IMR-90 (cell line): ENCODE measurements around the gene SCAMP2. TPM values are rescaled to one million over a fixed set of nuclear protein-coding genes. Genes with fewer than 3 reads are reported as not detected.

Source experiments
- ATAC-seq: fragments of 200-7000 bp; cut with Tn5 transposase; 2 replicates; pipeline ENCODE4 v1.9.1; 2020; ENCODE audit warnings: low read depth, mild to moderate bottlenecking, moderate library complexity
- BruUV-seq: library from RNA; stranded (reverse); fragments of 400-500 nt; replicated peaks from 2 replicates; lab custom pipeline; 2021; lab: Mats Ljungman, UMichigan
- CTCF ChIA-PET: fragments of 300-600 bp; formaldehyde crosslinking; extraction: SDS; loops from one replicate; lab custom pipeline; 2021; ENCODE audit warnings: antibody characterized with exemption; lab: Yijun Ruan, JAX
- POLR2A ChIA-PET: fragments of 300-600 bp; sonication (Branson Sonifier 250); formaldehyde crosslinking; loops from one replicate; lab custom pipeline; 2022; ENCODE audit warnings: antibody characterized with exemption; ENCODE audit not compliant: unreplicated experiment; lab: Charles Lee
- DNase-seq: peaks from one replicate; pipeline ENCODE4 v3.0.0; 2013
- H2AFZ ChIP-seq: replicated peaks from 2 replicates; pipeline ENCODE3; 2013; ENCODE audit warnings: low read length, mild to moderate bottlenecking; ENCODE audit not compliant: poor library complexity
- H2AK5ac ChIP-seq: 2 replicates; pipeline ENCODE4 v1.6.1; 2013; ENCODE audit warnings: low read depth, low read length, inconsistent platforms
- H2AK9ac ChIP-seq: replicated peaks from 2 replicates; pipeline ENCODE3; 2013; ENCODE audit warnings: mild to moderate bottlenecking, low read depth, low read length, moderate library complexity; ENCODE audit not compliant: poor library complexity
- H2BK120ac ChIP-seq: 2 replicates; pipeline ENCODE4 v1.6.1; 2013; ENCODE audit warnings: low read depth, low read length, inconsistent platforms
- H2BK15ac ChIP-seq: 3 replicates; pipeline ENCODE4 v1.6.1; 2013; ENCODE audit warnings: low read depth, low read length, inconsistent platforms
- H2BK20ac ChIP-seq: 2 replicates; pipeline ENCODE4 v1.6.1; 2013; ENCODE audit warnings: low read depth, mild to moderate bottlenecking, inconsistent platforms, low read length, moderate library complexity
- H2BK5ac ChIP-seq: 2 replicates; pipeline ENCODE4 v1.6.1; 2013; ENCODE audit warnings: mild to moderate bottlenecking, low read depth, low read length, inconsistent platforms; ENCODE audit not compliant: poor library complexity, severe bottlenecking
- H3K14ac ChIP-seq: replicated peaks from 2 replicates; pipeline ENCODE4 v1.6.1; 2013; ENCODE audit warnings: low read depth, low read length, inconsistent platforms
- H3K18ac ChIP-seq: 2 replicates; pipeline ENCODE4 v1.6.1; 2013; ENCODE audit warnings: low read depth, low read length, control low read depth
- H3K23ac ChIP-seq: 2 replicates; pipeline ENCODE4 v1.6.1; 2013; ENCODE audit warnings: low read depth, low read length, inconsistent platforms
- H3K27ac ChIP-seq: 2 replicates; pipeline ENCODE4 v1.5.1; 2013; ENCODE audit warnings: mild to moderate bottlenecking, control low read depth, low read length; ENCODE audit not compliant: insufficient read depth
- H3K27me3 ChIP-seq: 2 replicates; pipeline ENCODE4 v1.6.1; 2013; ENCODE audit warnings: low read length; ENCODE audit not compliant: control insufficient read depth, insufficient read depth
- H3K36me3 ChIP-seq: 2 replicates; pipeline ENCODE4 v1.6.1; 2013; ENCODE audit warnings: low read length, mixed read lengths; ENCODE audit not compliant: control insufficient read depth, insufficient read depth
- H3K4ac ChIP-seq: 2 replicates; pipeline ENCODE4 v1.6.1; 2013; ENCODE audit warnings: low read depth, low read length, inconsistent platforms
- H3K4me1 ChIP-seq: 2 replicates; pipeline ENCODE4 v1.6.1; 2013; ENCODE audit warnings: low read length, mixed read lengths; ENCODE audit not compliant: control insufficient read depth, insufficient read depth
- H3K4me2 ChIP-seq: 2 replicates; pipeline ENCODE4 v1.6.1; 2013; ENCODE audit warnings: low read depth, mild to moderate bottlenecking, control low read depth, low read length, moderate library complexity
- H3K4me3 ChIP-seq: 2 replicates; pipeline ENCODE4 v1.5.1; 2013; ENCODE audit warnings: low read depth, mild to moderate bottlenecking, control low read depth, low read length, moderate library complexity; ENCODE audit not compliant: insufficient read depth
- H3K56ac ChIP-seq: 2 replicates; pipeline ENCODE4 v1.6.1; 2013; ENCODE audit warnings: low read length, inconsistent platforms; ENCODE audit not compliant: insufficient read depth; ENCODE audit errors: extremely low read depth
- H3K79me1 ChIP-seq, 2 experiments: 2 replicates each; pipeline ENCODE4 v1.6.1; 2013; ENCODE audit warnings: low read length in 2 of 2, inconsistent platforms in 1 of 2, low read depth in 1 of 2
- H3K9ac ChIP-seq: 2 replicates; pipeline ENCODE4 v1.6.1; 2013; ENCODE audit warnings: low read depth, low read length, control low read depth
- H3K9me1 ChIP-seq: 2 replicates; pipeline ENCODE4 v1.6.1; 2013; ENCODE audit warnings: low read length, inconsistent platforms; ENCODE audit not compliant: insufficient read depth
- H3K9me3 ChIP-seq: 2 replicates; pipeline ENCODE4 v1.6.1; 2013; ENCODE audit warnings: low read length; ENCODE audit not compliant: control insufficient read depth, insufficient read depth
- H4K20me1 ChIP-seq: 2 replicates; pipeline ENCODE4 v1.6.1; 2013; ENCODE audit warnings: low read length, inconsistent platforms; ENCODE audit not compliant: insufficient read depth
- H4K5ac ChIP-seq: 2 replicates; pipeline ENCODE4 v1.6.1; 2013; ENCODE audit warnings: mild to moderate bottlenecking, low read depth, low read length, control low read depth
- H4K8ac ChIP-seq, 2 experiments: 2 replicates each; pipeline ENCODE4 v1.6.1; 2013; ENCODE audit warnings: low read depth in 2 of 2, low read length in 2 of 2, control low read depth in 1 of 2, inconsistent platforms in 1 of 2
- H4K91ac ChIP-seq: 2 replicates; pipeline ENCODE4 v1.6.1; 2013; ENCODE audit warnings: low read depth, low read length, inconsistent platforms; ENCODE audit not compliant: insufficient read depth
- CTCF ChIP-seq: conservative IDR thresholded peaks from 2 replicates; pipeline ENCODE4 v1.5.1; 2012; ENCODE audit warnings: mild to moderate bottlenecking, low read depth, low read length, improper control_type of control experiment
- MXI1 ChIP-seq: IDR thresholded peaks from 2 replicates; pipeline ENCODE4 v1.6.1; 2012; ENCODE audit warnings: low read depth, mild to moderate bottlenecking, low read length, moderate library complexity, borderline replicate concordance
- USF2 ChIP-seq: fragments of 150-350 bp; IDR thresholded peaks from 2 replicates; pipeline ENCODE4 v1.6.1; 2017; ENCODE audit warnings: mild to moderate bottlenecking, antibody characterized with exemption, low read length, low read depth
- WGBS, 2 experiments: methylation state at CpG; one replicate each; pipeline versions ENCODE4 v1.1.5 to v1.1.7; 2013; ENCODE audit warnings: missing lambda C conversion rate in 2 of 2; ENCODE audit not compliant: insufficient read length in 1 of 2; ENCODE audit errors: extremely low coverage in 2 of 2; 5-methylcytosine and 5-hydroxymethylcytosine counted together
- dilution Hi-C: fragments of 300-500 bp; cut with HindIII; formaldehyde crosslinking; loops from one replicate; pipeline ENCODE4 v1.14.3; 2018; ENCODE audit warnings: low sequenced_read_pairs; ENCODE audit not compliant: unreplicated experiment
- in situ Hi-C: fragments of 300-500 bp; cut with MboI; formaldehyde crosslinking; loops from 3 replicates; pipeline ENCODE4 v1.14.3; 2019; ENCODE audit warnings: low sequenced_read_pairs, inconsistent platforms, mixed read lengths
- intact Hi-C: fragments of 100-400 bp; cut with micrococcal nuclease; formaldehyde crosslinking; loops from 2 replicates; pipeline ENCODE4 v1.10.0; 2022
- polyA plus RNA-seq, 3 experiments: library from polyadenylated mRNA; depleted of rRNA; stranded (reverse); fragments of >200 nt; gene quantifications; 2 replicates each; pipeline ENCODE4 v1.2.3, GENCODE V29; 2012; ENCODE audit warnings: low replicate concordance in 1 of 3
- total RNA-seq: library from RNA; depleted of rRNA; stranded (reverse); fragments of >200 nt; gene quantifications from 2 replicates; pipeline ENCODE4 v1.2.3, GENCODE V29; 2012

The SCAMP2 gene
- total and polyA plus RNA-seq, 2 of the 4 experiments (the other 2 are of a cell fraction): 25.8 to 111 TPM

DNA sequence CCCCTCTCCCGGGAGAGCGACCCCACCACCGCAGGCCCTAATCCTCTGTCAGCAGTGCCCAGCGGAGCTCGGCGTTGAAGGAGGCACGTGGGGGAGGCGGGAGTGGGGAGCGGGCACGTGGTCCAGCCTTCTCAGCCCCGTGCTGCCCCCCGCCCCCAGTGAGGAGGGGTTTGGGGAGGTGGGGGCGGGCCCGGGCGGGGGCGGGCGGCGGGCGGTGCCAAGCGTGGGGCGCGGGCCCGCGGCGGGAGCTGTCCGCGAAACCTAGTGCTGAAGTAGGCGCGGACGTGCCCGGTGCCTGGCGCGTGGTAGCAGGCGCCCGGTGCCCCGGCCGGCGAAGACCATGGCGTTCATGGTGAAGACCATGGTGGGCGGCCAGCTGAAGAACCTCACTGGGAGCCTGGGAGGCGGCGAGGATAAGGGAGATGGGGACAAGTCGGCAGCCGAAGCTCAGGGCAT is 46.8 kb downstream of the SCAMP2 start, which contains the start of gene CPLX3:
CPLX3 (plus strand) TSS at position 264 of the 456 bp plus-strand sequence; CDS start at position 341, 77 bp downstream.
- Histone ChIP-seq H3K27me3 (peaks cover 62% of the 10 kb centered on the region), H3K4me1 (no peaks in the 10 kb centered on the region), H3K27ac (no peak within 1 kb of the TSS), H2AK5ac (no peak within 1 kb of the TSS), H2AK9ac (no peak within 1 kb of the TSS), H3K9ac (no peak within 1 kb of the TSS), H4K5ac (no peak within 1 kb of the TSS), H2BK120ac (no peak within 1 kb of the TSS), H2BK15ac (no peak within 1 kb of the TSS), H4K20me1 (no peaks in the 10 kb centered on the region; the same call in 1 of the 2 replicates), H3K56ac (no peak within 1 kb of the TSS), H3K23ac (no peak within 1 kb of the TSS), H3K79me1 (no peaks in the 10 kb centered on the region), H4K91ac (no peak within 1 kb of the TSS), H2BK20ac (no peak within 1 kb of the TSS), H3K14ac (no peak within 1 kb of the TSS), H4K8ac (no peak within 1 kb of the TSS), H3K18ac (no peak within 1 kb of the TSS), H3K4ac (no peak within 1 kb of the TSS), H3K4me2 (no peak within 1 kb of the TSS; the same call in 1 of the 2 replicates), H3K4me3 (no peak within 1 kb of the TSS), H3K9me3 (no peaks in the 10 kb centered on the region), H3K36me3 (no peaks in the 10 kb centered on the region), H2BK5ac (no peak within 1 kb of the TSS), H2AFZ (no peak within 1 kb of the TSS), H3K9me1 (no peaks in the 10 kb centered on the region)
- peak; percentile 79 for ATAC-seq
- WGBS, 2 experiments: 11% methylated on average over 14 of the region's 44 CpGs; no CpG with 5 or more reads in 1 of the 2 experiments
- intact Hi-C loops: no loop called here
- peak; percentile 71; the same call in 1 of the 2 replicates for TF ChIP-seq MXI1
- no peak for TF ChIP-seq CTCF
- peak; percentile 54; the same call in 1 of the 2 replicates for TF ChIP-seq USF2
- no peak for DNase-seq
- no TSS peak for BruUV-seq
- dilution Hi-C loops: no loop called here
- in situ Hi-C loops: no loop called here
- POLR2A ChIA-PET: no interaction called here
- CTCF ChIA-PET: no interaction called here
